ENCODE data around the gene SCAPER.
"Not testable (repeated sequence)": the region's sequence is repeated elsewhere in the genome, so short reads cannot be mapped to it uniquely, and the experiment has no call there.

SCAPER gene

DNA sequence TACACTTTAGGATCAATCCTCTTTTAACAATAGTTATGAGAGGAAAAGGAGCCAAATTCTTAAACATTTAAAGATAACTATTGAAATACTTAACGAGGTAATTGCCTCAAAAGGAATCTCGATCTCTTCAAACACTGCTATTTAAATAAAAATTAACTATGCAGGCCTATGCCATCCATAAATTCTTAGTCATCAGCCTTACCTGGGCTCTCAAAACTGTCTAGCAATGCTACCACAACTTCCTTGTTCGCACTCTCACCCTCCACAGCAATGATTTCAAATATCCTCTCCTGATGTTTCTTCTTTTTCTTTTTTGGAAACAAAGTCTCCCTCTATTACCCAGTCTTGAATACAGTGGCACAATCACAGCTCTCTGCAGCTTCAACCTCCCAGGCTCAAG, 606.2 kb downstream of the SCAPER start:
- in situ Hi-C loops (cut with MboI; ENCODE audit: low sequenced_read_pairs): no loop called here

- in situ Hi-C loops (cut with MboI; ENCODE audit: low sequenced_read_pairs): not testable (repeated sequence)
Measured at GRCh38 chr15:76297951-76298350, 607.2 kb downstream of the SCAPER start.
